ENCODE measurements around the gene POLR2F.
A peak's percentile ranks its signal among the peaks of the same experiment; 100 is the strongest.
"Not testable (repeated sequence)": the region's sequence is repeated elsewhere in the genome, so short reads cannot be mapped to it uniquely, and the experiment has no call there.

POLR2F gene

GRCh38 chr22:37925767-37926166, 27.7 kb upstream of the POLR2F start:
- no peak for DNase-seq

DNA sequence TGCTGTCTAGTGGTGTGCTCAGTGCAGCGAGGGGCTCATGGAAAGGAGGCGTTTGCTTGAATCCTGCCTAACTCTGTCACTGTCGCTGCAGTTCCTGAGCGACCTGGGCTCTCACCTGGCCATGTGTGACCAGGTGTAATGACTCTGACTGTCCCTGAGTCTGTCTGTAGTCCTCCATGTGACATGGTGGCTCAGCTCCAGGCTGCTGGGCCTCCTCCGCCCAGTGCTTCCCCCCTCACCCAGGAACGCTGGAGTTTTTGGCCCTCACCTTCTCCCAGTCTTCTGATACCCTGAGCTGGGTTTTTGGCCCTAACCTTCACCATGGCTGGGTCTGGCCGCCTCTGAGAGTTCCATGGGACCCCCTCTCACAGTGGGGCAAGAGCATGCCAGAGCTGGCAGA, 27.1 kb upstream of the POLR2F start:
- DNase-seq = no peak

GRCh38 chr22:37926771-37927636, 26.5 kb upstream of the POLR2F start:
- DNase-seq = no peak

GRCh38 chr22:37927637-37927936, 25.9 kb upstream of the POLR2F start:
- DNase-seq = no peak

DNA sequence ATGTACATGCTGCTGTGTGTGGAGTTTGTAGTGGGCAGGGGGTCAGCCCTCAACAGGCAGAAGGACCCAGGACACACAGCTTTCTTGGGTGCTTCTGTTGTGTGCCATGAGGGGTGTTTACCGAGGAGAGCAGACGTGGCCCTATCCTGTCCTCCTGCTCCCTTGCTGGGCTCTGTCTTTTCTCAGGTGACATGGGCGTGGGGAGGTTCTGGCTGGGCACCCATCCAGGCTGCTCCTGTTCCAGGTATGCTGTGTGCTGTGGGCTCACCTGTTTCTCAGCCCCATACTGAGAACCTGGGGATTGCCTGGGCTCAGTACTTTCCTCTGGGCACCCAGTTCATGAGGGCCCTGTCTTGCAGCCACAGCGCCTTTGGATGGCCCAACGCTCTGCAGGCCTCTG, 24.1 kb upstream of the POLR2F start:
- no peak for DNase-seq

DNA sequence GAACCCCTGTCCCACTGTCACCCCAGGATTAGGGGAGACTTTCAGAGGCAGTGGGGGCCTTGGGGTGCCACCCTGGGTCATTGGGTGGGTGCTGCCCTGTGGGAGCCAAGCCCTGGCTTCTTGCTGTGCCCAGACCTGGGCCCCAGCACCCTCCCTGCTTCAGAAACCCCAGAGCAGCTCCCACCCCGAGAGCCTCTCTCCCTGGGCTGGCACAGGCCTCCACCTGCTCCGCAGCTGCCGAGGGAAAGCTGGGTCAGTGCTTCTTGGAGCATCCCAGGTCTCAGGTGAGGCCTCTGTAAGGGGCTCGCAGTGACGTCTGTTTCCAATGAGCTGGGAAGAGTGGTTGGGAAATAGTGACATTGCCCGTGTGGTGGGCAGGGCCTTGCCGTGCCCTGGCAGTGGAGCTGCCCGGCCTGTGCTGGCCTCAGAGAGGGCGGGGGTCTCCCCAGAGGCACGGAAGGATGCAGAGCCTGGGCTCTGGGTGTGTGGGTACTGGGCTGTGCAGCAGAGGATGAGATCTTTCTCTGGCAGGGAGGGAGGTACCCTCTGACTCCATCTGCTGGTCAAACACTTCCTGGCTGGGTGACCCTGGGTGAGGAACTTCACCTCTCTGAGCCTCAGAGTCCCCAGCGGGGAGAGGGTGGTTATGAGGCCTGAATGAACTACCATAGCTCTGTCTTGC, 23.1 kb upstream of the POLR2F start:
- no peak for DNase-seq

DNA sequence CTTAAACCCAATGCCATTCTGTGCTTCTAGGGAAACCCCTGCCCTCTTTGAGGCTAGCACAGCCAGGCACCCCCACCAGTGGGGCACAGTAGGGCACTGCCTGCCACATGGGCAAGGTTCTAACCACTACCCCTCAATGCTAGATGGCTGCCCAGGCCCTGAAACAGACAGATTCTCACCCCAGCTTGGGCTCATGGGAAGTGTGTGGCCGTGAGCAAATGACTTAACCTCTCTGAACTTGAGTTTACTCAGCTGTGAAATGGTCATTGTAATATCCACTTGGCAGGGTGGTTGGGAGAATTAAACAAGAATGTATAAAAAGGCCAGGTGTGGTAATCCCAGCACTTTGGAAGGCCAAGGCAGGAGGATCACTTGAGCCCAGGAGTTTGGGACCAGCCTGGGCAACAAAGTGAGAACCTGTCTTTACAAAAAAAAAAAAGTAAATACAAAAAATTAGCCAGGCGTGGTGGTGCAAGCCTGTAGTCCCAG, 22.5 kb upstream of the POLR2F start:
- DNase-seq = no peak

DNA sequence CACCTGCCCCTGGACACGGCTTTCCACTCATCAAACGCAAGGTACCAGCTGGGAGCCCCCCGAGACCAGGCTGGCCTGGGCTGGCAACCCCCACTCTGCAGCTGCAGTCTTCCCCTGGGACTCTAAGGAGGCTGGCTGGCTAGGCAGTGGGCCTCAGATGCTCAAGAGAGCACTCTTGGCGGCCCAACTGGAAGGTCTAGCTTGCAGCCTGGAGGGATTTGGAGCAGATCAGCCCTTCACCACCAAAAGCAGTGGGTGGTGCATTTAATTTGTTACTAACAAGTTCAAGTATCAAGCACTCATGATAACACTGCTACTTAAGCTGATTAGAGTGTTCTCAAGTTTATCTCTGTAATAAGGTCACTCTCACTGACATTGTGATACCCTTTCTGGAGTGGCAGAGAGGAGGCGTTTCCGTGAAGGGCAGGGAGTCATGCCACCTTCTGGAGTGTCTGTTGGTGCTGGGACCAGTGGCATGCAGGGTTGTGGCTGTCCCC, 21.6 kb upstream of the POLR2F start:
- no peak for DNase-seq

DNA sequence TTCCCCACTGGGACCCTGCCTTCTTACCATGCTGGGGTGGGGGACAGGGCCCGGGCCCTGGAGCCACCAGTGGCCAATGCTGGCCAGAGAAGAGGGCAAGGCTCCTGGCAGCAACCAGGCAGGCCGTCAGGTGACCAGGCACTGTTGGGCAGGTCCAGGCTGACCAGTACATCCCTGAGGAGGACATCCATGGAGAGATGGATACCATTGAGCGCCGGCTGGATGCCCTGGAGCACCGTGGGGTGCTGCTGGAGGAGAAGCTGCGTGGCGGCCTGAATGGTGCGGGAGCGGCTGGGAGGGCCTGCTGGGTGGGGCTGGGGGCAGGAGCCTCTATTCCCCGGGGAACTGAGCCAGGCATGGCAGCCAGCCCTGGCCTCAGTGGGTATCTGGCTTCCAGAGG, 21.1 kb upstream of the POLR2F start:
- no peak for DNase-seq

DNA sequence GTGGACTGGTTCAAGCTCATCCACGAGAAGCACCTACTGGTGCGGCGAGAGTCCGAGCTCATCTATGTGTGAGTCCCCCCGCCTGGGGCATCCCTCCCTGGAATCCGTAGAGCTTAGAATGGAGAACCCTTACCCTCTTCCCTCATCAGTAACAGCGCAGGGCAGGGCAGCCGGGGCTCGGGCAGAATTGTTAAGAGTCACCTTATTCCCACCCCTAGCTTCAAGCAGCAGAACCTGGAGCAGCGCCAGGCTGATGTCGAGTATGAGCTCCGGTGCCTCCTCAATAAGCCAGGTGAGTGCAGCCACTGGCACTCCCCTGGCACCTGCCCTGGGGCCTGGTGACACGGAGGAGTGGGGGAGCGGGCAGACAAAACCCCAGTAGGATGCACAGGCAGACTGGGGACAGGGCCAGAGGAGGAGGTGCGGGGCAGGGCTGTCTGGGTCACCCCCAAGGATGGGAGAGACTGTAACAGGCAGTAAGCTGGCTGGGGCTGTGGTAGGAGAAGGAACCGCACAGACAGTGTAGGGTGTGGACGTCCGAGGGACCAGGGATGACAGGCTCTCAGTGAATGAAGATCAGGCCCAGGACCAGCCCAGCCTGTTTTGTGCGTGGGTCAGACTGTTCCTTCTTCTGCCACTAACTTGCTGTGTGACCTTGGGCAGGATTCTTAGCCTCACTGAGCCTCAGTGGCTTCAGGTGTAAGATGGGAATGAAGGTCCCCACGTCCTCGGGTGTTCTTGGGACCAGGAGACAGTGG, 20.5 kb upstream of the POLR2F start:
- DNase-seq = no peak

DNA sequence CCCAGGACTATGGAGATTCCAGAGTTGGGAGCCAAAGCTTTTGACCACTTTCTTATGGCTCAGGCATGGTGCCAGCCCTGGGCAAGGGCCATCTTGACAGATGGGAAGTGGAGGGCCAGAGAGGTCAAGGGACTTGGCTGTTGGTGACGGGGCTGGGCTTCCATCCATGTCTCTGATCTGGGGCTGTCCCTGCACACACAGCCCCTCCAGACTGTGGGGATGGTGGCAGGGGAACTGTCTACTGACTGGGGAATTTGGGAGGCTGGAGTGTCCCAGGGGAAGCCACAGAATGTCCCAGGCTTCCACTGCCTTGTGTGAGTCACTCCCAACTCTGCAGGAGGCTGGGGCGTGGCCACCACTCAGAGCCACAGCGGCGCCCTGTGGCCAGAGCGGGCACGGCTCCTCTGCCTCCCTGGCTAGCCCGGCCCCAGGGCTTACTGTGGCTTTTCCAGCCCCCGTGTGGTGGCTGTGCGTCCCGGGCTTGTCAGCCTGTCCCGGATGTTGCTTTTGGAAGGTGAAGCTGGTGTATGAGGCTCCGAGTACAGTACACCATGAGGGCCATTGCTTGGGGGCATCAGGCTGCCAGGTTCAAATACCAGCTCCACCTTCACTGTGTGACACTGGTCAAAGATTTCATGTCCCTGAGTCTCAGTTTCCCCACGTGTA, 19.7 kb upstream of the POLR2F start:
- peak; percentile 92 for DNase-seq

GRCh38 chr22:37940698-37941376, 12.7 kb upstream of the POLR2F start:
- no peak for DNase-seq

- DNase-seq = no peak
Measured at GRCh38 chr22:37942133-37942532, 11.4 kb upstream of the POLR2F start.

GRCh38 chr22:37943136-37943824, 10.2 kb upstream of the POLR2F start:
- DNase-seq = no peak

DNA sequence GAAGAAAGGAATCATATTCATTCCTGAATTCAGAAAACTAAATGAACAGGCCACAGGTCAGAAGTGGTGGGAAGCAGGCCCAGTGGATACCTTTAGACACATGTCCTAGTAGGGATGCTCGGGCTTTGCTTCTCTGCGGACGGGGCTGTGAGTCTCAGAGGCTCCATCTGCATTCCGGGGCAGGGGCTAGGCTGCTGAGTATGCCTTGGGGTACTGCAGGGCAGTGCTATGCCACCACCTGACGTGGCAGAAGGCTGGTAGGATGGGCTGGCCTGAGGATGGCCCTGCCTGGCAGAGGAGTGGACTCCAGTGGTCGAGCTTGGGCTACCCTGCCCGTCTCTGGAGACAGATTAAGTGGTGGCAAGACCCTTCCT, 9.7 kb upstream of the POLR2F start:
- no peak for DNase-seq

GRCh38 chr22:37944423-37944822, 9.1 kb upstream of the POLR2F start:
- DNase-seq = not testable (repeated sequence)

DNA sequence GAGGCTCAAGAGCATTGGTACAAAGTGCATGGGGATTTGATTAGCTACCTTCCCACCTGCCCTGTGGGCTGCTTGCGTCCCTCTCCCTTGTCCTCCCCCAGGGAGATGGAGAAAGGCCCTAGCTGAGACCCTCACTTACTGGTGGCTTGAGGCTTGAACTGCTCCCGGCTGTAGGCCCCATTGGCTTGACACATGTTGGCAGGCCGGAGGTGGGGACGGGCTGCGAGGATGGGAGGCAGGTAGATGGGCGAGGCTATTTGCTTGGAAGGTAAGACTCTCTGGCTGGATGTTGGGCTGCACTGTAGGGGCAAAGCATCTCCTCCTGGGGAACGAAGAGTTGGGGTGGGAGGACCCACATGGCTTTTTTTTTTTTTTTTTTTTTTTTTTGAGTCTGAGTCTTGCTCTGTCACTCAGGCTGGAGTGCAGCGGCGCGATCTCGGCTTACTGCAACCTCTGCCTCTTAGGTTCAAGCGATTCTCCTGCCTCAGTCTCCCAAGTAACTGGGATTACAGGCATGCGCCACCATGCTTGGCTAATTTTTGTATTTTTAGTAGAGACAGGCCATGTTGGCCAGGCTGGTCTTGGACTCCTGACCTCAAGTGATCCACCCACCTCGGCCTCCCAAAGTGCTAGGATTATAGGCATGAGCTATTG, 6.2 kb upstream of the POLR2F start:
- DNase-seq = not testable (repeated sequence)

DNA sequence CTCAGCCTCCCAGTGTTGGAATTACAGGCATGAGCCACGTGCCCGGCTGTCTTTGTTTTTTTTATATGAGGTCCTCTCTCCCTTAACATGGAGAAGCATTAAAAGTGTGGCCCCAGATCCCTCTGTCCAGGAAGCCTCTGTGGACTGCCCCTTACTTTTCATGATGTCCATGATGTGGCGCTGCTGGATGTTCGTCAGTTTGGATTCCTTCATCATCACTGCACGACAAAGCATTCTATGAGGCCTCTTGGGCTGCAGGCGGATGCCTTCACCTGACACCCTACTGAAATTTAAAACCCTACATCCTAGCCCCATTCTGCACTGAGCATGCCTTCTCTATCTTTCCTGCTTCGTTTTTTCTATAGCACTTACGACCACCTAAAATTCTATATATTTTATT, 2.2 kb upstream of the POLR2F start:
- DNase-seq = no peak

DNA sequence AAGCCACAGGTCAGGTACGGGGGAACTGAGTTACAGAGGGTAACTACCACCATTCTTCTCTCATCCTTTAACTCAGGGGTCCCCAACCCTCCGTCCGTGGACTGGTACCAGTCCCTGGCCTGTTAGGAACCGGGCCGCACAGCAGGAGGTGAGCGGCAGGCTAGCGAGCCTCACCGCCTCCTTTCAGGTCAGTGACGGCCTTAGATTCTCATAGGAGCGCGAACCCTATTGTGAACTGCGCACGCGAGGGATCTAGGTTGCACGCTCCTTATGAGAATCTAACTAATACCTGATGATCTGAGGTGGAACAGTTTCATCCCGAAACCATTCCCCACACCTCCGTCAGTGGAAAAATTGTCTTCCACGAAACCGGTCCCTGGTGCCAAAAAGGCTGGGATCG, 870 bp upstream of the POLR2F start:
- not testable (repeated sequence) for DNase-seq

GRCh38 chr22:37953062-37953436, 450 bp upstream of the POLR2F start:
- no peak for DNase-seq

DNA sequence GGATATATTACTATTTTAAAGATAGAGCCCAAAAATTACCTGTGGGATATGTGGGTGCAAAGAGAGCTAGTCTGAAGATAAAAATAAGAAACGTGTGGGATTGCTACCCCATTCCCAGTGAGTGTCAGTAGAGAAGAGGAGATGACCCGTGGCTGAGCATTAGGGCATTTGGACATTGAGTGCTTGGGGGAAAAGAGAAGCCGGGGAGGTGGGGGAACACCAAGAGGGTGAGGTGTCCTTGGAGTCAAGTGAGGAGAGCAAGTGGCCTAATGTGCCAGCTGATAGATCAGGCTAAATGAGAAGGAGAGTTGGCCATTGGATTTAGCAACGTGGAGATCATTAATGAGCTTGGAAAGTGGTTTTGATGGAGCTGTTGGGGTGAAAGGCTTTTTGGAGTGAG, 1.2 kb downstream of the POLR2F start:
- no peak for DNase-seq

All from inflammatory macrophage treated with lipopolysaccharide for 4 hours (primary cell).